Pulmonary artery endothelial cell (primary cell): Measurements from ENCODE around the gene STX7. TPM values are rescaled to one million over a fixed set of nuclear protein-coding genes. Genes with fewer than 3 reads are reported as not detected.
"Not testable (repeated sequence)": the region's sequence is repeated elsewhere in the genome, so short reads cannot be mapped to it uniquely, and the experiment has no call there.

Experiments
- DNase-seq: peaks from one replicate; pipeline ENCODE4 v3.0.0-alpha.2; 2011; ENCODE audit warnings: low read depth, low spot score
- total RNA-seq: library from RNA; depleted of rRNA; stranded (reverse); fragments of >200 nt; gene quantifications from 2 replicates; pipeline ENCODE4 v1.2.3, GENCODE V29; 2014

The STX7 gene, protein sequence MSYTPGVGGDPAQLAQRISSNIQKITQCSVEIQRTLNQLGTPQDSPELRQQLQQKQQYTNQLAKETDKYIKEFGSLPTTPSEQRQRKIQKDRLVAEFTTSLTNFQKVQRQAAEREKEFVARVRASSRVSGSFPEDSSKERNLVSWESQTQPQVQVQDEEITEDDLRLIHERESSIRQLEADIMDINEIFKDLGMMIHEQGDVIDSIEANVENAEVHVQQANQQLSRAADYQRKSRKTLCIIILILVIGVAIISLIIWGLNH
- total RNA-seq: 54.1 and 73.0 TPM in 2 replicates

DNA sequence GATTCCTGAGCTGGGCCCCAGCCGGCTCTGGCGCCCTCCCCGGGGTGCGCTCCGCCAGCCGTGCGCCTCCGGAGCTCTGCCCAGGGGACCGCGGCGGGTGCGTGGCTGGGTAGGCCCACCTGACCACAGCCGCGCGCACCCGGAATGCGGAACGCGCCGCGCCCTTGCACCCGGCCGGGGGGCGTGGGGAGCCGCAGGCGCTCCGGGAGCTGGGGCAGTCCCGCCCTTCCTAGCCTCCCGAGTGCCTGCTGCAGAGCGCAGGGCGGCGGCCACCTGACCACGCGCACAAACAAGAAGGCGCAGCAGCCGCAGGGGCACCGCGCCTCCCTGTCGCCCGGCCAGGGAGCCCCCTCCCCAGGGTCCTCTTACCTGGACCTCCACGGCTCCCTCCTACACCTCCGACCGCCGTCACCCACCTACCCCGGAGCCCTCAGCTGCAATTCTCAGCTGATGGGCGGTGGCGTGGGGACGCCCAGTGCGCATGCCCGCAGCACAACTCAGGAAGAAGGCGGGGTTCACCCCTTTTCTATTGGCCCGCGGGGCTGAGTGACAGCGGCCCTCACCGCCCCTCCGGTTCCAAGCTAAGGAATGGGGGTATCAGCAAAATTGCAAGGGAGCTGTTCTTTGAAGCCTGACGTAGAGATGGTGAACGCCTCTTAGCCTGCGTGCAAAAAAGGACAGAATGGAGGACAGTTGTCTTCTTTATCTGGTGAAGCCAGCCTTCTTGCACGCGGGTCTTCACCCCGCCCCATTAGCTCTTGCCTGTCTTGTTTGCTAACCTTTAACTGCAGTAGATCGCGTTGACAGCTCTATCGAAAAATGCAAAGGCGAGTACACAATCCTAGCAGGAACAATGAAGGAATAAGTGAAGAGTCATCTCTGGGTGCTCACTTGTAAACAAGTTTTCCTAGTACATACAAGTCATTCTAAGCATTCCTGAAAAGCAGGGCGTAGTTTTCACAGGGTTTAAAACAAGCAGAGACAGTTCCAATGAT is at the start of gene STX7:
TSS of gene STX7 (minus strand) at position 479 of the 995 bp plus-strand sequence. CDS start 9,586 bp downstream, outside the sequence.
- DNase-seq: peak; percentile 53

DNA sequence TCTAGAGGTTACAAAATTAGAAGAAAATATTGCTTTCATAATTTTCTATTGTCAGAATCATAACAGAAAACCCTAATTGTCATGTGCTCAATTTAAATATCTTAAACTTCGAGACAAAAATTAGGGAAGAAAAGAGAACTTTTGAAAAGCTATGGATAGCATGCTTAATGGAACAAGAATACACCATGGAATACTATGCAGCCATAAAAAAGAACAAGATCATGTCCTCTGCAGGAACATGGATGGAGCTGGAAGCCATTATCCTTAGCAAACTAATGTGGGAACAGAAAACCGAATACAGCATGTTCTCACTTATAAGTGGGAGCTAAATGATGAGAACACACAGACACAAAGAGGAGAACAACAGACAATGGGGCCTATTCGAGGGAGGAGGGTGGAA is 47.2 kb upstream of the STX7 start:
- DNase-seq: not testable (repeated sequence)

DNA sequence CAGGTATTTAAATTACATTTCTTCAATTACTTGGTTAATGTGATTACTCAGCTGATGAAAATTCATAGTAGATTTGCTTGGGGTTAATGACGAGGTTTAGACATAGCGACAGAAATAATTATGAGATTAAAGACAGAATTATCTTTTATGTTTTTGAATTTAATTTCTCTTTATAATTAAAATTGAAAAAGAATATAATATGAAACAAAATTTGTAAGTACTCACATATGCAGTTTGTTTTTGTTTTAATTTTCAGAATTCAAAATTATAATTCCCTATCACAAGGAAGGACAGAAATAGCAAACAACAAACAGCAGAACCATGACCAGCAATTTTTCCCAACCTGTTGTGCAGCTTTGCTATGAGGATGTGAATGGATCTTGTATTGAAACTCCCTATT is 39.5 kb upstream of the STX7 start, which contains the start of gene TAAR8:
TSS of gene TAAR8 (plus strand) at position 301 of the 400 bp plus-strand sequence. CDS start at position 322, 21 bp downstream.
- no peak for DNase-seq

DNA sequence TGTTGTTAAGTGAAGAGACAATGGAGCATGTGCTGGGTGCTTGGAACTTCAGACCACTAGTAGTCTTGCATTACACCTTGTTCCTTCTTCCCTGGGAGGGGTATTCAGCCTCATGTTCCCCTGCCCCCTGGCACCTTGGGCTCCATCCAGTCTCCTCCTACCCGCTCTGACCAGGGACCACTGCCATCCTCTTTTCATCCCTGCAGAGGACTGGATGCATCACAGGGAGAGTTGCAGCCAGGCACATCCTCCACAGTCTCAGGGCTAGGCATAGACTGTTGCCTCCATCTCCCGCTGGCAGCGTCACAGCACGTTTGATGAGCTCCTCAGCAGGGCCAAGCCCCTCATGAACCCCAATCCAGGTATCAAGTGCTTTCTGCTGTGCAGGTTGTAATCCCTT is 38.3 kb upstream of the STX7 start:
- no peak for DNase-seq

- DNase-seq: no peak
Measured at GRCh38 chr6:132548746-132549463, 36.0 kb upstream of the STX7 start.

DNA sequence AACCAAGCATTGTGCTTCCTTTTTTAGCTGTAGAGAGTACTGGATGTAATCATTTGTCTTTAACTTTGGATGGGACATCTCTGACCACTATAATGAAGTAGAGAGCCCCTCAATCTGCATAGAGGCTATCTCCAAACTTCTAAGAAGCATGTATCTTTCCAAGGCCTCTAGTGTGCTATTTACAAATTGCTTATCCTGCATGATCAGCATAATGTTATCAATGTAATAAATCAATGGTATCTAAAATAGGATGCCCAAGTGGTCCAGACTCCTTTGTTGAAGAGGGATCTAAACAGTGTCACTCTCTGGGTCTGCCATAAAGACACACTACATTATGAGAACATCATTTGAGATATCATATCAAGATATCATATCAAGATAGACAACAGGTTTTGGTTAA is 31.9 kb upstream of the STX7 start:
- no peak for DNase-seq

DNA sequence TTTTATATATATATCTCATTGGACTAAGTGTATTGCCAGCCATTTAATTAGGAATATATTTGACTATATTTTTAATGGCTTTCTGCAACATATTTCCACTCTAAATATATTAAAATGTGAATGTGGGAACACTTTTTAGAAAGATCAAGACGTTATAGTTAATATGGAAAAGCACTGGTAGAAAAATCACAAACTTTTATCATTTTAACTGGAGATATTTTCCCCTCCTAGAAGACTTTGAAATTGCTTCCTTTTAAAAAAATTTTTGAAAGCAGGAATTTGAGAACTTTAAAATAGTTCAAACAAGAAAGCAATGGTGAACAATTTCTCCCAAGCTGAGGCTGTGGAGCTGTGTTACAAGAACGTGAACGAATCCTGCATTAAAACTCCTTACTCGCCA is 25.1 kb upstream of the STX7 start, which contains the start of gene TAAR9:
TSS of gene TAAR9 (plus strand) at position 301 of the 400 bp plus-strand sequence. CDS start at position 314, 13 bp downstream.
- no peak for DNase-seq

DNA sequence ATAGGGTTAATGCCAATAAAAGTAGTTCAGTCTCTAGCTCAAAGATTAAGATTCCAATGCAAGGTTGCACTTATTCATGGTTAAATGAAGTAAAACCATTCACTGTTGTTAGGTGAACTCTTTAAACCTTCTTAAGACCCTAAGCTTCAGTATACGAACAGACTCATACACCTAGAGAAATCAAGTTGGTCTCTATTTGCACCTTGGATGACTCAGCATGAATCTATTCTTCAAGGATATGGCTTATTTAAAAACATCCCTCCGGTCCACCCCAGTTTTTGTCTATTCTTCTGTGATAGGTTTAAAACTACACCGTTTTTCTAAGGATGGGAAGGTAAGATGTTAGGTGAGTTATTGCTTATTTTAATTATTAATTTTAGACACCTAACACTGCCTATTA is 24.2 kb upstream of the STX7 start:
- no peak for DNase-seq

GRCh38 chr6:132534546-132534945 is 21.6 kb upstream of the STX7 start:
- not testable (repeated sequence) for DNase-seq

GRCh38 chr6:132530293-132530974 is 17.5 kb upstream of the STX7 start:
- peak; percentile 27 for DNase-seq

DNA sequence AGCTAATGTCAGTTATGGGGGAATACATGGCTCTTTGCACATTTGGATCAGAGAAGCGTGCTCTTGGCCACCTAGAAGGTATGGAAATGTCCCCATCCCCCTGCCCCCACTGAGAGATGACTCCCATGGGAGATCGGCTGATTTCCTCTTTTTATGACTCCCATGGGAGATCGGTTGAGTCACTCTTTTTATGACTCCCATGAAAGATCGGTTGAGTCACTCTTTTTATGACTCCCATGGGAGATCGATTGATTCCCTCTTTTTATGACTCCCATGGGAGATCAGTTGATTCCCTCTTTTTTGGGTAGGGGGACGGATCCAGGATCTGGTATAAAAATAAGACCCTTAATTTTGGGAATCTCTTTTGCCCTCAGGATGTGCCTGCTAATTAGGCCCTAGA is 14.9 kb upstream of the STX7 start:
- no peak for DNase-seq

DNA sequence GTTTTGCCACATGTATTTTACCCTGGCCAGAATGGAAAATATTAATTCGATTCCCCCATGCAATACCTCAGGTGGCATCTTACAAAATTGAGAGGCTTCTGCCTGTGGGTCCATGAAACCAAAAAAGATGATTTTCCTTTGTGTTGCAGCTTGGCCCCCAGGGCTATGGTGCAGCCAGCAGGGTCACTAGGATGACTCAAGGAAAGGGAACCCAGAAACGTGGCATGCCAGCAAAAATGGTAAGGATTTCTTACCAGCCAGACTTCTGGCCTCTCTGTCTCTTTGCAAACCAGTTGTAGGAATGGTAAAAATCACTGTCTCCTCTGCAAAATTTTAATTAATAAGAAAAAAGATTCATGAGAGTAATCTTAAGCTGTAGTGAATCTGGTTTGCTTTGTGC is 13.5 kb upstream of the STX7 start:
- no peak for DNase-seq

DNA sequence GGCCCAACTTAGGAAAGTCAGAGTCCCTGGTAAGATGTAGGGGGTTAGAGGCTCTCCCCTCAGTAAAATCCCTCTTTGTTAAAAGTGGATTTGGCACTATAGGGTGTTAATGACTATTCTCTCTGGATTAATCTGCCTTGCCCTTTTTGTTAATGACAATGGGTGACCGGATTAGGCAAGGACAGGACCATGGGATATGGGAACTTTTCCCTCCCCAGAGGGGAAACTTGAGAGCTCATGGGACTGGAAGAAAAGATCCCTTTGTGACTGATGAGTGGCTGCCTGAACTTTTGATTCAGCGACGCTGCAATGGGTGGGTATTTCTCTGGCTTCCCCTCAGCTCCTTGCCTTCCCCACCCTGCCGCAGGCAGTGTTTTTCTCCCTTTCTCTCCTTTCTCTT is 12.9 kb upstream of the STX7 start:
- DNase-seq: no peak

DNA sequence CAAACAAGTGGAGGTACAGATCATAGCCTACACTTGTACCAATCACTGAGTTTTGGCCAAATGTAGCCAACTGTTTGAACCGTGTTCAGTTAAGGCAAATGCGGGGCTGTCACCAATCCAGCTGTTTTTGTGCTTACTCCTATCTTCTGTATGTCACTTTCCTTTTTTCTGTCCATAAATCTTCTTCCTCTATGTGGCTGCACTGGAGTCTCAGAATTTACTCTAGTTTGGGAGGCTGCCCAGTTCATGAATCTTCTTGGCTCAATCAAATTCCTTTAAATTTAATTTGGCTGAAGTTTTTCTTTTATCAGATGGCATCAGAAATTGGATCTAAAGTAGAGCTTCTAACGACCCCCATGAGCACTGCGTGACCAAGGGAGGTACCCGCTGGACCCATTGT is 11.7 kb upstream of the STX7 start:
- no peak for DNase-seq

- DNase-seq: no peak
Measured at GRCh38 chr6:132520953-132521352, 8.0 kb upstream of the STX7 start.

DNA sequence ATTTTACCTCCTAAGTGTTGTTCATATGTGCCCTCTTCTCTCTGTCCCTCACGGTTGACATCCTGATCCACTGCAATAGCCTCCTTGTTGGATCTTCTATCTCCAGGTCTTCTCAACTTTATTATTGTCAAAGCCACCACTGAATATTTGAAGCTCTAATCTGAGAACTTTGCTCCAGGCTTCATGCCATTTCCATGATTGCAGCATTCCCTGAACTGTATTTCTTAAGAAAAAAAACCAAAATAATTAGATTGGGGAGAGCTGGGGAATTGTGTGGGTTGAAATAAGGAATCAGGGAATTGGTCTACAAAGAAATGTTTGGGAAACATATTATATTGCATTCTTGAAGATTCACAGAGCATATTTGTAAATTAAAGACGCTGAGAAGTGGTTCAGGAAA is 2.5 kb upstream of the STX7 start:
- DNase-seq: no peak

- DNase-seq: no peak
Measured at GRCh38 chr6:132513831-132514545, 1.1 kb upstream of the STX7 start.

DNA sequence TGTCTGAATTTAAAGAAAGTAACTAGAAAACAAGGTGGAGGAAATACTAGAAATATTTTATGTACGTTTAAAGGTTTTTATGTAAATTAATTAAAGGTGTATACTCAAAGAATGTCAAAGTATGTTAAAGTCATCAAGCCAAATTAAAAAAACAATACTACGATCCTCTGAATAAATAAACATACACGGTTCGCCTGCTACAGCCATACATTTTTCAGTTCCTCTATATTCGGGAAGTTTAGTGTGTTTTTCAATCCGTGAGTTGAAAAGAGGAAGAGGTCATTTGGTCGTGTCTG is 626 bp downstream of the STX7 start:
- no peak for DNase-seq

DNA sequence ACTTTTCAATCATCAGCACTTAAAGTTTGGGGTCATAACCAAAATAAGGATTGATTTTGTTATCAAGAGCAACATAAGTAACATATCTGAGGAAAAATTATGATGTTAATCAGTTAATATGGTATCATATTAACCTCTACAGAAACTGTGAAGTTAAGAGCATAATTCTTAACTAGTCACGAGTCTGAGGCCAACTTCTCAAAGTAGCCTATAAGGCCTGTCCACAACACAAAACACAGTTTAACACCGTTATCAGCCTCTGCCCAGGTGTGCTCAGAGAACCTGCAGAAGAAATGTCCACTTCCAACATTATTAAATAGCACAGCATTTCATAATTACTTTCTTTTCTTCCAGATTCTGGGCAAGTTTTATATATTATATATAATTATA is 1.1 kb downstream of the STX7 start:
- no peak for DNase-seq

- no peak for DNase-seq
Measured at GRCh38 chr6:132511210-132511830, 1.6 kb downstream of the STX7 start.
